OCI-LY7 (cell line): Measurements from ENCODE around the gene NID2. TPM values are rescaled to one million over a fixed set of nuclear protein-coding genes. Genes with fewer than 3 reads are reported as not detected.

ENCODE experiments used
- BruUV-seq: library from RNA; stranded (reverse); fragments of 400-500 nt; replicated peaks from 2 replicates; lab custom pipeline; 2021; lab: Mats Ljungman, UMichigan
- CTCF ChIA-PET: fragments of 300-600 bp; sonication (Branson Sonifier 250); formaldehyde crosslinking; loops from one replicate; lab custom pipeline; 2022; ENCODE audit warnings: antibody characterized with exemption; ENCODE audit not compliant: unreplicated experiment; lab: Charles Lee
- POLR2A ChIA-PET: fragments of 300-600 bp; sonication (Branson Sonifier 250); formaldehyde crosslinking; loops from one replicate; lab custom pipeline; 2022; ENCODE audit warnings: antibody characterized with exemption; lab: Charles Lee
- DNase-seq: peaks from one replicate; pipeline ENCODE4 v3.0.0-alpha.2; 2015; ENCODE audit warnings: low spot score
- H2AFZ ChIP-seq: fragments of 200-600 bp; sonication (generic), shearing (Covaris generic); 2 replicates; pipeline ENCODE4 v1.6.1; 2014; ENCODE audit warnings: mild to moderate bottlenecking, antibody characterized with exemption, low read length, moderate library complexity
- H3K27ac ChIP-seq: fragments of 200-600 bp; sonication (generic); 2 replicates; pipeline ENCODE4 v1.5.1; 2014; ENCODE audit warnings: mixed run types, low read depth, mild to moderate bottlenecking, moderate library complexity, low read length, inconsistent platforms; ENCODE audit not compliant: poor library complexity, severe bottlenecking
- H3K36me3 ChIP-seq: fragments of 200-600 bp; sonication (generic); 2 replicates; pipeline ENCODE4 v1.6.1; 2014; ENCODE audit warnings: mild to moderate bottlenecking, antibody characterized with exemption, low read length, moderate library complexity, mixed read lengths; ENCODE audit not compliant: insufficient read depth
- H3K4me1 ChIP-seq: fragments of 200-600 bp; sonication (generic); 2 replicates; pipeline ENCODE4 v1.5.1; 2014; ENCODE audit warnings: mild to moderate bottlenecking, low read length; ENCODE audit not compliant: insufficient read depth, poor library complexity, severe bottlenecking
- H3K4me2 ChIP-seq: fragments of 200-600 bp; sonication (generic); 2 replicates; pipeline ENCODE4 v1.6.1; 2014; ENCODE audit warnings: mild to moderate bottlenecking, low read length
- H3K4me3 ChIP-seq: fragments of 200-600 bp; sonication (generic); 2 replicates; pipeline ENCODE4 v1.5.1; 2014; ENCODE audit warnings: mild to moderate bottlenecking, low read depth, low read length; ENCODE audit not compliant: poor library complexity, severe bottlenecking
- H3K79me2 ChIP-seq: fragments of 200-600 bp; sonication (generic); 2 replicates; pipeline ENCODE4 v1.6.1; 2016; ENCODE audit warnings: low read depth, mild to moderate bottlenecking, low read length, moderate library complexity, mixed read lengths; ENCODE audit not compliant: insufficient read depth
- H3K9me2 ChIP-seq: fragments of 200-600 bp; sonication (generic); 2 replicates; pipeline ENCODE4 v1.6.1; 2016; ENCODE audit warnings: mild to moderate bottlenecking, low read length, mixed read lengths; ENCODE audit not compliant: insufficient read depth
- H3K9me3 ChIP-seq: fragments of 200-600 bp; sonication (generic); 2 replicates; pipeline ENCODE4 v1.6.1; 2014; ENCODE audit warnings: mild to moderate bottlenecking, mixed run types, low read length, mixed read lengths
- H4K20me1 ChIP-seq: fragments of 200-600 bp; sonication (generic); 2 replicates; pipeline ENCODE4 v1.6.1; 2014; ENCODE audit warnings: mild to moderate bottlenecking, antibody characterized with exemption, low read length, moderate library complexity, mixed read lengths; ENCODE audit not compliant: insufficient read depth
- CTCF ChIP-seq: fragments of 200-600 bp; sonication (generic); conservative IDR thresholded peaks from 2 replicates; pipeline ENCODE4 v1.5.1; 2014; ENCODE audit warnings: mild to moderate bottlenecking, antibody characterized with exemption, low read length, moderate library complexity, mixed read lengths
- EZH2phosphoT487 ChIP-seq: fragments of 200-600 bp; sonication (generic); IDR thresholded peaks from 2 replicates; pipeline ENCODE4 v1.6.1; 2018; ENCODE audit warnings: low read depth, borderline replicate concordance, mild to moderate bottlenecking, mixed run types, antibody characterized with exemption, low read length, moderate library complexity, mixed read lengths
- intact Hi-C: fragments of 100-400 bp; cut with micrococcal nuclease; formaldehyde crosslinking; loops from one replicate; pipeline ENCODE4 v1.10.0; 2022; ENCODE audit not compliant: unreplicated experiment
- total RNA-seq, 2 experiments: library from RNA; depleted of rRNA in 1 of 2; stranded (reverse); fragments of >200 nt in 1 of 2; shearing (Covaris generic) in 1 of 2; gene quantifications; 2 replicates each; pipeline ENCODE4 v1.2.3, GENCODE V29; 2014 to 2022

Gene NID2
- total RNA-seq, 2 experiments from 2014 or later: not detected

GRCh38 chr14:52094546-52095271 lies 25.9 kb upstream of the NID2 start:
- Histone ChIP-seq H3K4me3 (no peak overlapping the region), H3K79me2 (no peaks in the 10 kb centered on the region), H3K36me3 (no peaks in the 10 kb centered on the region), H3K9me3 (no peaks in the 10 kb centered on the region), H4K20me1 (no peaks in the 10 kb centered on the region), H3K9me2 (no peaks in the 10 kb centered on the region), H3K27ac (no peak overlapping the region), H3K4me2 (no peak overlapping the region), H2AFZ (no peak overlapping the region), H3K4me1 (no peaks in the 10 kb centered on the region)
- BruUV-seq: no TSS peak
- intact Hi-C loops: no loop called here
- CTCF ChIA-PET: no interaction called here
- DNase-seq: no peak
- TF ChIP-seq CTCF: no peak
- TF ChIP-seq EZH2phosphoT487: no peak
- POLR2A ChIA-PET: no interaction called here

GRCh38 chr14:52091928-52092327 lies 23.1 kb upstream of the NID2 start:
- Histone ChIP-seq H3K79me2 (no peaks in the 10 kb centered on the region), H4K20me1 (no peaks in the 10 kb centered on the region), H3K27ac (no peak overlapping the region), H3K4me2 (no peak overlapping the region), H3K9me2 (no peaks in the 10 kb centered on the region), H3K9me3 (no peaks in the 10 kb centered on the region), H2AFZ (no peak overlapping the region), H3K4me3 (no peak overlapping the region), H3K36me3 (no peaks in the 10 kb centered on the region), H3K4me1 (no peaks in the 10 kb centered on the region)
- CTCF ChIA-PET: no interaction called here
- POLR2A ChIA-PET: no interaction called here
- BruUV-seq: no TSS peak
- no peak for TF ChIP-seq EZH2phosphoT487
- no peak for DNase-seq
- intact Hi-C loops: no loop called here

GRCh38 chr14:52090936-52091335 lies 22.1 kb upstream of the NID2 start:
- Histone ChIP-seq H3K4me3 (no peak overlapping the region), H3K4me1 (no peaks in the 10 kb centered on the region), H2AFZ (no peak overlapping the region), H3K4me2 (no peak overlapping the region), H4K20me1 (no peaks in the 10 kb centered on the region), H3K27ac (no peak overlapping the region), H3K79me2 (no peaks in the 10 kb centered on the region), H3K9me3 (no peaks in the 10 kb centered on the region), H3K9me2 (no peaks in the 10 kb centered on the region), H3K36me3 (no peaks in the 10 kb centered on the region)
- POLR2A ChIA-PET: interaction anchor here (0.8 to 1.0 kb wide), 2 partner anchors 10 to 47 kb away, joined by 3 to 4 read pairs; no protein-coding TSS in a partner anchor
- TF ChIP-seq EZH2phosphoT487 (no peak), CTCF (no peak)
- intact Hi-C loops: no loop called here
- no TSS peak for BruUV-seq
- CTCF ChIA-PET: no interaction called here
- DNase-seq: no peak
